ENCODE results near the gene RBM17. TPM values are rescaled to one million over a fixed set of nuclear protein-coding genes. Genes with fewer than 3 reads are reported as not detected.

The RBM17 gene
- total RNA-seq, 1 experiment from 2014 or later: 124 TPM

DNA sequence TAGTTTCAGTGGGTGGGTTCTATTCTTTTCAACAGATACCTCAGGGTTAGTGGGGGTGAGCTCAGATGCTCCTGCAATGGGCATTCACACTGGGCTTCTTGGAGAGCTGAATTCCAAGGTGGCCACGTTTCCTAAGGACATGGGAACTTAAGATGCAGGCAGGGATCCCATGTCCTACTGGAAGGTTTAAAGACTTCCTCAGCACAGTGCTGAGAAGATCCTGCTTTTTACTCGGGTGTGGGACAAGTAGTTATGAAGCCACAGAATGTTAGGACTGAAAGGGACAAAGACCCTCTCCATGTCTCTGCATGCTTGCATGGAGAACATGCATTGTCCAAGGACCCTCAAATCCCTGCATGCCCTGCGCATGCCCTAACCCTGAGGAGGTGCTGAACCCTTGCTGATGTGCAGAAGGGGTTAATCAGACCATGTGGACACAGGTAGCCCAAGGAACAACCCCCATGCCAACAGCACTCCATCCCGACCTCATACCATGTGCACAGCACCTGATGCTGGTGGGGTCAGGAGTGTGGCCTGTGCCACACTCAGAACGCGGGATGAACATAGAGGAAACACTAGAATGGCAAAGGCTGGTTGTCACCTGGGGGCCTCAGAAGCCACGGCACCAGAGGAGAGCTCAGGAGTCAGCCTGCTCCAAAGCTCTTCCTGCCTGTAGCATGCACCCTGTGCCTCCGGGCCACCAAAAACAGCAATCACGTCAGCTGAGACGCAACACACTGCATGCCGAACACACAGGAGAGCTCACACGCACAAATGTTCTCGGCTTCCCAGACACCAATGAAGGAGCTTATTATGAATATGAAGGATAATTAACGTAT lies 41.8 kb upstream of the RBM17 start:
- Histone ChIP-seq H4K20me1 (ENCODE audit: control insufficient read depth, insufficient read depth, insufficient read length) (no peaks in the 10 kb centered on the region), H2BK12ac (ENCODE audit: insufficient read length, low read depth, low read length) (no peak overlapping the region), H3K23me2 (ENCODE audit: insufficient read length, low read depth, low read length, poor library complexity, severe bottlenecking) (no peaks in the 10 kb centered on the region), H3K4me2 (ENCODE audit: insufficient read depth, insufficient read length, low read length) (no peak overlapping the region), H3K4ac (ENCODE audit: low read depth, low read length) (no peak overlapping the region), H4K5ac (ENCODE audit: insufficient read length, low read depth, low read length) (no peak overlapping the region), H2AFZ (ENCODE audit: low read length) (no peak overlapping the region), H3K27me3 (ENCODE audit: insufficient read depth, low read length) (no peaks in the 10 kb centered on the region), H3K79me2 (ENCODE audit: insufficient read depth, low read length) (no peaks in the 10 kb centered on the region), H2AK5ac (ENCODE audit: insufficient read length, low read length) (no peak overlapping the region), H2BK15ac (ENCODE audit: low read depth, low read length) (no peak overlapping the region), H3K14ac (ENCODE audit: insufficient read depth, low read length) (no peak overlapping the region), H3K23ac (ENCODE audit: insufficient read length, low read depth, low read length) (no peak overlapping the region), H2BK5ac (ENCODE audit: insufficient read length, low read length) (no peak overlapping the region), H4K91ac (ENCODE audit: insufficient read length, low read depth, low read length) (no peak overlapping the region), H2BK20ac (ENCODE audit: low read depth, low read length, poor library complexity, severe bottlenecking) (no peak overlapping the region), H3K9ac (ENCODE audit: extremely low read depth, insufficient read length, low read length) (no peak overlapping the region), H3K56ac (ENCODE audit: insufficient read length, low read depth, low read length) (no peak overlapping the region), H2BK120ac (ENCODE audit: low read depth, low read length, poor library complexity, severe bottlenecking) (no peak overlapping the region), H3K79me1 (ENCODE audit: insufficient read depth, low read depth, low read length, poor library complexity, severe bottlenecking) (no peaks in the 10 kb centered on the region), H3T11ph (ENCODE audit: low read length) (no peak overlapping the region), H4K8ac (replicated peaks; ENCODE audit: insufficient read length, low read depth, low read length) (no peak overlapping the region), H3K9me3 (ENCODE audit: control insufficient read depth, low read depth, low read length) (no peaks in the 10 kb centered on the region), H3K4me1 (ENCODE audit: insufficient read depth, low read length) (no peaks in the 10 kb centered on the region), H3K27ac (ENCODE audit: insufficient read length, low read depth, low read length) (no peak overlapping the region), H3K18ac (ENCODE audit: insufficient read length, low read depth, low read length) (no peak overlapping the region)
- Mint-ChIP-seq H3K36me3 (ENCODE audit: insufficient read depth in 1 of 3, low read depth in 3 of 3) (no peaks in the 10 kb centered on the region), H3K27ac (no peak overlapping the region; a peak in 1 of 7 replicates), H3K4me3 (no peak overlapping the region), H3K9me3 (no peaks in the 10 kb centered on the region; a peak in 1 of 5 replicates), H3K4me1 (peaks cover 5 to 11% of the 10 kb centered on the region in 2 experiments; a peak in 3 of 4 replicates), H3K27me3 (ENCODE audit: low read depth) (peaks cover 13% of the 10 kb centered on the region)
- WGBS (ENCODE audit: extremely low coverage, insufficient read length, low lambda C conversion rate): no CpG with 5 or more reads among the region's 14 CpGs
- DNase-seq: no peak
- no peak for TF ChIP-seq CTCF (conservative IDR thresholded peaks at IDR 0.05)
